Bronchial epithelial cell (primary cell): ENCODE measurements around the gene RTEL1. TPM values are rescaled to one million over a fixed set of nuclear protein-coding genes. Genes with fewer than 3 reads are reported as not detected.

Experiments
- DNase-seq: peaks from one replicate; pipeline ENCODE4 v3.0.0-alpha.2; 2010; ENCODE audit warnings: low read depth
- FAIRE-seq: peaks from 2 replicates; lab custom pipeline; 2011; peaks lifted over from hg19 to GRCh38; lab: Jason Lieb, UNC
- H3K27me3 ChIP-seq: 2 replicates; pipeline ENCODE4 v1.5.1; 2011; ENCODE audit warnings: low read length; ENCODE audit not compliant: control insufficient read depth, insufficient read depth
- H3K36me3 ChIP-seq: 2 replicates; pipeline ENCODE4 v1.5.1; 2011; ENCODE audit warnings: low read length; ENCODE audit not compliant: control insufficient read depth, insufficient read depth
- H3K4me3 ChIP-seq: 2 replicates; pipeline ENCODE4 v1.5.1; 2011; ENCODE audit warnings: mild to moderate bottlenecking, low read depth, low read length, control low read depth
- CTCF ChIP-seq: IDR thresholded peaks from 2 replicates; pipeline ENCODE4 v1.5.1; 2011; ENCODE audit warnings: mild to moderate bottlenecking, moderate library complexity, low read length, control low read depth, inconsistent platforms; ENCODE audit not compliant: insufficient read depth, severe bottlenecking
- total RNA-seq: library from RNA; depleted of rRNA; stranded (reverse); fragments of >200 nt; gene quantifications from 2 replicates; pipeline ENCODE4 v1.2.1, GENCODE V29; 2014

The RTEL1 gene
- total RNA-seq, 1 donor from 2014 or later, result 4.5 TPM

GRCh38 chr20:63653041-63653973 lies 4.8 kb upstream of the RTEL1 start, which contains the start of gene STMN3:
Gene STMN3 (minus strand): TSS chr20:63653424. CDS start chr20:63653345, 79 bp downstream.
- no peak for TF ChIP-seq CTCF
- H3K4me3 ChIP-seq, result peak within 1 kb of the TSS; percentile 23
- FAIRE-seq (no peak), DNase-seq (peak; percentile 47)
- H3K36me3 ChIP-seq, result no peaks in the 10 kb centered on the region
- H3K27me3 ChIP-seq, result no peaks in the 10 kb centered on the region

- no peak overlapping the region for H3K4me3 ChIP-seq
These were observed 4.0 kb upstream of the RTEL1 start for GRCh38 chr20:63653974-63654668.

GRCh38 chr20:63655249-63655648 lies 2.9 kb upstream of the RTEL1 start:
- H3K36me3 ChIP-seq, result no peaks in the 10 kb centered on the region
- no peak for TF ChIP-seq CTCF
- DNase-seq (no peak), FAIRE-seq (no peak)
- H3K4me3 ChIP-seq, result no peak overlapping the region
- H3K27me3 ChIP-seq, result no peaks in the 10 kb centered on the region

More at GRCh38 chr20:63653974-63654668, 4.0 kb upstream of the RTEL1 start:
- H3K27me3 ChIP-seq, result no peaks in the 10 kb centered on the region
- no peak for DNase-seq
- no peak for TF ChIP-seq CTCF
- H3K36me3 ChIP-seq, result no peaks in the 10 kb centered on the region
- no peak for FAIRE-seq

- no peak for FAIRE-seq
- H3K27me3 ChIP-seq, result no peaks in the 10 kb centered on the region
- H3K36me3 ChIP-seq, result no peaks in the 10 kb centered on the region
- TF ChIP-seq CTCF, result no peak
- no peak for DNase-seq
- no peak overlapping the region for H3K4me3 ChIP-seq
These were observed 1.7 kb upstream of the RTEL1 start for GRCh38 chr20:63656451-63656850.

- H3K4me3 ChIP-seq, result peak overlapping the region; percentile 70
- no peak for TF ChIP-seq CTCF
- no peaks in the 10 kb centered on the region for H3K27me3 ChIP-seq
- DNase-seq (no peak), FAIRE-seq (no peak)
- peaks cover 2% of the 10 kb centered on the region for H3K36me3 ChIP-seq
These were observed 714 bp upstream of the RTEL1 start for GRCh38 chr20:63657260-63657936.
